Thymus (tissue), 11 donors: ENCODE data around the gene PTPN7. TPM values are rescaled to one million over a fixed set of nuclear protein-coding genes. Genes with fewer than 3 reads are reported as not detected.
"Not testable (repeated sequence)": the region's sequence is repeated elsewhere in the genome, so short reads cannot be mapped to it uniquely, and the experiment has no call there.

Experiments used
- DNase-seq, 9 donors: peaks; one replicate each; pipeline ENCODE4 v3.0.0-alpha.2; 2013; ENCODE audit warnings: low spot score in 9 of 9, low read depth in 6 of 9, missing footprints in 1 of 9
- H3K27ac ChIP-seq, 2 donors: one replicate each; pipeline ENCODE4 v1.5.1; 2013; ENCODE audit warnings: control low read depth in 1 of 2, low read depth in 1 of 2, low read length in 1 of 2, mild to moderate bottlenecking in 1 of 2, moderate library complexity in 1 of 2
- H3K27me3 ChIP-seq, 2 donors: one replicate each; pipeline ENCODE4 v1.5.1; 2013; ENCODE audit warnings: low read length in 1 of 2; ENCODE audit not compliant: control insufficient read depth in 2 of 2, insufficient read depth in 1 of 2
- H3K36me3 ChIP-seq, 2 donors: one replicate each; pipeline ENCODE4 v1.5.1; 2013; ENCODE audit warnings: low read length in 1 of 2, mild to moderate bottlenecking in 1 of 2, moderate library complexity in 1 of 2; ENCODE audit not compliant: control insufficient read depth in 2 of 2, insufficient read depth in 2 of 2
- H3K4me1 ChIP-seq, 2 donors: one replicate each; pipeline ENCODE4 v1.5.1; 2013; ENCODE audit warnings: low read length in 2 of 2; ENCODE audit not compliant: control insufficient read depth in 2 of 2, insufficient read depth in 2 of 2
- H3K4me3 ChIP-seq, 2 donors: one replicate each; pipeline ENCODE4 v1.5.1; 2013; ENCODE audit warnings: low read length in 2 of 2, control low read depth in 1 of 2, mild to moderate bottlenecking in 1 of 2
- H3K9me3 ChIP-seq, 2 donors: one replicate each; pipeline ENCODE4 v1.5.1; 2013; ENCODE audit warnings: low read length in 1 of 2, mild to moderate bottlenecking in 1 of 2; ENCODE audit not compliant: control insufficient read depth in 2 of 2, insufficient read depth in 1 of 2
- WGBS: extraction: QIAGEN DNeasy Blood & Tissue Kit; methylation state at CpG from one replicate; pipeline ENCODE4 v1.1.7; 2013; 5-methylcytosine and 5-hydroxymethylcytosine counted together
- polyA plus RNA-seq: library from polyadenylated mRNA; stranded (reverse); fragments of 200-250 nt; gene quantifications from one replicate; pipeline ENCODE4 v1.2.3, GENCODE V29; 2013
- total RNA-seq: library from RNA; stranded (reverse); fragments of 120-200 nt; gene quantifications from one replicate; pipeline ENCODE4 v1.2.4, GENCODE V29; 2013
- donor health status: healthy.

Gene PTPN7
- total and polyA plus RNA-seq, 2 donors: 75.2 to 114 TPM

GRCh38 chr1:202172015-202172355, 11.6 kb upstream of the PTPN7 start:
- no peaks in the 10 kb centered on the region for H3K27me3 ChIP-seq
- DNase-seq: no peak
- no peak overlapping the region for H3K27ac ChIP-seq
- no peak overlapping the region for H3K4me3 ChIP-seq
- WGBS: 100% methylated on average over 5 of the region's 5 CpGs
- no peaks in the 10 kb centered on the region for H3K9me3 ChIP-seq
- peaks cover 6 to 11% of the 10 kb centered on the region in 2 donors for H3K4me1 ChIP-seq
- no peaks in the 10 kb centered on the region for H3K36me3 ChIP-seq

- no peak for DNase-seq
- 97% methylated on average over 11 of the region's 11 CpGs for WGBS
- H3K27ac ChIP-seq: no peak overlapping the region
- H3K4me1 ChIP-seq: peaks cover 9 to 16% of the 10 kb centered on the region in 2 donors
- no peaks in the 10 kb centered on the region for H3K36me3 ChIP-seq
- no peaks in the 10 kb centered on the region for H3K9me3 ChIP-seq
- H3K27me3 ChIP-seq: no peaks in the 10 kb centered on the region
- H3K4me3 ChIP-seq: no peak overlapping the region
Measured at GRCh38 chr1:202171292-202172014, 11.1 kb upstream of the PTPN7 start.

DNA sequence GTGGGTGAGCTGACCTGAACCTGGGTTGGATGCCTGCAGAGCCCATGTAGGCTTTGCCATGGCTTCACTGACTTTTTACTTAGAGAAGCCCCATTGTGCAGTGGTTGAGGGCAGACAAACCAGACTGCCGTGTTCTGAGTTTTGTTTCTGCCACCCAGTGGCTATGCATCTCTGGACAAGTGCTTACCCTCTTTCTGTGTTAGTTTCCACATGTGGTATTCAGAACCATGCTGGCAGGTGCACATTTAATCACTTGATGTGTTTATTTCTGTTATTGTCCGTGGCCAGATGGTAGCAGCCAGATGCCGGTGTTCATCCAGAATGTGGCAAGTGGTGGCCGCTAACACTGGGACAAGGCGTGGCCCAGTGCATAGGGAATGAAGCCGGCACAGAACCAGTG, 10.3 kb upstream of the PTPN7 start:
- H3K4me3 ChIP-seq: no peak overlapping the region
- WGBS: 77% methylated on average over 6 of the region's 6 CpGs

GRCh38 chr1:202168861-202169260, 8.5 kb upstream of the PTPN7 start:
- Histone ChIP-seq H3K27ac (no peak overlapping the region), H3K36me3 (no peaks in the 10 kb centered on the region), H3K9me3 (peaks cover 0 to 5% of the 10 kb centered on the region in 2 donors), H3K4me3 (no peak overlapping the region), H3K4me1 (peaks cover 35 to 42% of the 10 kb centered on the region in 2 donors), H3K27me3 (no peaks in the 10 kb centered on the region)
- DNase-seq: no peak
- 97% methylated on average over 7 of the region's 7 CpGs for WGBS

More for the DNA sequence above, 10.3 kb upstream of the PTPN7 start:
- H3K9me3 ChIP-seq: no peaks in the 10 kb centered on the region
- peak in 1 of 9 donors; percentile 30 for DNase-seq
- no peaks in the 10 kb centered on the region for H3K27me3 ChIP-seq
- no peaks in the 10 kb centered on the region for H3K36me3 ChIP-seq
- no peak overlapping the region for H3K27ac ChIP-seq
- H3K4me1 ChIP-seq: peaks cover 16 to 23% of the 10 kb centered on the region in 2 donors

DNA sequence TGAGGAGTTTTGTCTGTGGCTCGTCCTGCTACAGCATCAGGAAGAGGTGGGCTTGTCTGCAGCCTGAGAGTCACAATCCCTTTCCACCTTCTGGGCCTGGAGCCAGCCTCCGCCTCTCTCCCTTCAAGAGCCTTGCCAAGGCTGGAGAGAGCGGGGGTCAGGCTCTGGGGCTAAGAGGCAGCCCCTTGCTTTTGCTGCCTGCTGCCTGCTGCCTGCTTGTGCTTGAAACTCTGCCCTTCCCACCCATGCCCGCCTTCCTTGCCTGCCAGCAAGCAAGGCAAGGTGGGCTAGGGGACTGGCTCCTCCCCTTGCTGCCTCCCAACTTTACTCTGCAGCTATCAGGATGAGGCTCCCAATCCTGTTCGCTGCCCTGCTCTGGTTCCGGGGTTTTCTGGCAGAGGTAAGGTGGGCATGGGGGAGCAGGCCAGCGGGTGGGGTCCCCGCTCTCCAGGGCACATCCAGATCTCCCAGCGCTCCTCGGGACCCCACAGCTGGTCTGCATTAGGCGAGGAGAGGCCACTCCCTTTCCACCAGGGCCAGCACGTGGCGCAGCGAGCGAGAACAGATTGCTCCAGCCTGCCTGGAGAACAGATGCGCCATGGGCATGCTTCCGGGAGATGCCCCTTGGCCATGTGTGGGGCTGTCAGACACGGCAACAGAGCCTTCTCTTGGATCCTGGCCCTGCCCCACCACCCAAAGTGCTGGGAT, 7.5 kb upstream of the PTPN7 start:
- H3K27me3 ChIP-seq: no peaks in the 10 kb centered on the region
- H3K9me3 ChIP-seq: peaks cover 0 to 5% of the 10 kb centered on the region in 2 donors
- no peak for DNase-seq
- no peak overlapping the region for H3K4me3 ChIP-seq
- peaks cover 44 to 52% of the 10 kb centered on the region in 2 donors for H3K4me1 ChIP-seq
- H3K36me3 ChIP-seq: no peaks in the 10 kb centered on the region
- no peak overlapping the region for H3K27ac ChIP-seq
- 90% methylated on average over 18 of the region's 18 CpGs for WGBS

DNA sequence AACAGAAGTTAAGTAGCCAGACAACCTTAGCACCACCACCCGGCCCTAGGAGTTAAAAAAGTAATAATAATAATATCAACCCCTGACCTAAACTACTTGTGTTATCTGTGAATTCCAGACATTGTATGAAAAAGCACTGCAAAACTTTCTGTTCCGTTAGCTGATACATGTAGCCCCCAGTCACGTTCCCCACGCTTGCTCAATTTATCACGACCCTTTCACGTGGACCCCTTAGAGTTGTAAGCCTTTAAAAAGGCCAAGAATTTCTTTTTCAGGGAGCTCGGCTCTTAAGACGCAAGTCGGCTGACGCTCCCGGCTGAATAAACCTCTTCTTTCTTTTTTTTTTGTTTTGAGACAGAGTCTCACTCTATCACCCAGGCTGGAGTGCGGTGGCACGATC, 6.7 kb upstream of the PTPN7 start:
- not testable (repeated sequence) for H3K27ac ChIP-seq, DNase-seq, H3K27me3 ChIP-seq, H3K9me3 ChIP-seq, H3K36me3 ChIP-seq, H3K4me3 ChIP-seq
- peaks cover 52 to 60% of the 10 kb centered on the region in 2 donors for H3K4me1 ChIP-seq
- 98% methylated on average over 13 of the region's 13 CpGs for WGBS

DNA sequence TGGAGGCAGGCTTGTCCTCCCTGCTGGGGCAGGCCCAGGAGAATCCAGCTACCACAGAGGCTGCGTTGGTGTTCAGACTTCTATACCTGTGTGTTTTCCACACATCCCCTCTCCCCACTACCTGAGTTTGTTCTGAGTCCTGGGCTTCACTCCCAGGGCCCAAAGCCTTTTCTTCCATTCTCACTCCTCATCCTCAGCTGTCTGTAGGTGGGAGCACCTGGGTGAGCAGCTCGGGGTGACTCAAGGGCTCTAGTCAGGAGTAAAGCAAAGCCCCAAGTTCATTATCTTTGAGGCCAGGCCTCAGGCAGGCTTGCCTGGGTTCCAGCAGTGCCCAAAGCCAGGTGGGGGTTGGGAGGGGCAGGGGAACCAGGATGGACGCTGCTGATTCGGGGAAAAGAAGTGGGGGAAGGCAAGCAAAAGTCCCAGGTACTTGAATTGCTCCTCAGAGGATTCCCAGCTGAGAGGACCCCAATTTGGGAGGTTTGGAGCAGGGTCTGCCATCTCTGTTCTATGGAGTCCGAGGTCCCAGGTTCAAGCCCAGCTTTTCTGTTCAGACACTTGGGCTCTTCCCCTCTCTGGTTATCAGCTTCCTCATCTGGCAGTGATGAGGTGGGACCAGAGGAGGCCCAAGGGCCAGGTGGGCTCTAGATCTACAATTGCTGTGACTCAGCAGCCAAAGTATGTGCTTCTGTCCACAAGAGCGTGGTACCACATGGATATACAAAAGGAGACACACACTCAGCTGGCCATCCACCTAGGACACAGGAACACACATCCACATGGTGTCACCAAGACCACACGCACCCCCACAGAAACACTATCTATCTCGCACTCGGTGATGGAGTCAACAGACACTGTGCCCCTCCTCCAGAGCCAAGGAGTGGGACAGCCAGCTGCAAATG, 5.8 kb upstream of the PTPN7 start:
- no peaks in the 10 kb centered on the region for H3K27me3 ChIP-seq
- no peak for DNase-seq
- H3K9me3 ChIP-seq: peaks cover 0 to 5% of the 10 kb centered on the region in 2 donors
- H3K27ac ChIP-seq: no peak overlapping the region
- H3K36me3 ChIP-seq: no peaks in the 10 kb centered on the region
- H3K4me3 ChIP-seq: no peak overlapping the region
- peaks cover 59 to 67% of the 10 kb centered on the region in 2 donors for H3K4me1 ChIP-seq
- 89% methylated on average over 9 of the region's 9 CpGs for WGBS

DNA sequence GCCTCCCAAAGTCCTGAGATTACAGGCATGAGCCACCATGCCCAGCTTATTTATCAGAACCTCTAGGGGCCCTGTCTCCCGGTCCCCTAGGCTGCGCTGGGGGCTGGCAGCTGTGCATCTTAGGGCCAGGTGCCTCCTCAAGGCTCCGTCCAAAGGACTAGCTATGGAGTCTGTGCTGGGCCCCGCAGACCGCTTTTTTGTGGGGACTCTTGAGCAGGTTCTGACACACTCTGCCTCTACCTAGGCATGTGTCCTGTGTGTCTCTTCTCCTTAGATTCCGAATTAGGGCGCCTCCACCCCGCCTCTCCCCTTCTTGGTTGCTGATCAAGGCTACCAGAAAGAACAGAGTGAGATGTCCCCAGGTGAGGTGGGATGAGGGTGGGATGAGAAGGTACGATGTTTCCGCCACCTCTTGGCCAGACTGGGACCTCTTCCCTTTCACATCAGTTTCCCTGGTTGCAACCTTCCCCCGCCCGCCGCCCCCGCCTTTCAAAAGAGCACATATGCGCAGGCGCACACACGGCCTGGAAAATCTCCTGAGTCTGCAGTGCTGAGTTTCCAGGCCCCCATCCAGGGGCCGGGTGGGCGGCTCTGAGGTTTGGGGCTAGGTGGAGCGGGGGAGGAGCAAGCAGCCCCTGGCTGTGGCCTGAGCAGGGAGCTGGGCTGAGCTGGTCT, 5.0 kb upstream of the PTPN7 start:
- Histone ChIP-seq H3K9me3 (peaks cover 0 to 5% of the 10 kb centered on the region in 2 donors), H3K36me3 (no peaks in the 10 kb centered on the region), H3K27me3 (no peaks in the 10 kb centered on the region), H3K4me1 (peaks cover 60 to 70% of the 10 kb centered on the region in 2 donors), H3K4me3 (no peak overlapping the region), H3K27ac (peak overlapping the region; percentile 31 to 76)
- 75% methylated on average over 20 of the region's 20 CpGs for WGBS
- peak in 1 of 9 donors; percentile 59 for DNase-seq
